GM23338 (cell line): Measurements from ENCODE around the gene IGF2BP1. TPM values are rescaled to one million over a fixed set of nuclear protein-coding genes. Genes with fewer than 3 reads are reported as not detected.
A peak's percentile ranks its signal among the peaks of the same experiment; 100 is the strongest.

Source experiments
- ATAC-seq: fragments of 200-7000 bp; cut with Tn5 transposase; 3 replicates; pipeline ENCODE4 v1.9.1; 2020
- DNase-seq: peaks from one replicate; pipeline ENCODE4 v3.0.0-alpha.2; 2015; ENCODE audit warnings: low spot score
- H2AFZ ChIP-seq: fragments of 200-600 bp; sonication (generic); 2 replicates; pipeline ENCODE4 v1.8.0; 2016; ENCODE audit warnings: antibody characterized with exemption, mild to moderate bottlenecking, moderate library complexity
- H3F3A ChIP-seq: fragments of 200-600 bp; sonication (generic); replicated peaks from 2 replicates; pipeline ENCODE4 v1.8.0; 2017; ENCODE audit warnings: antibody characterized with exemption, mixed run types, low read depth
- H3K27ac ChIP-seq: fragments of 200-600 bp; sonication (generic); 2 replicates; pipeline ENCODE4 v1.6.1; 2016; ENCODE audit warnings: low read depth
- H3K27me3 ChIP-seq: fragments of 200-600 bp; sonication (generic); 2 replicates; pipeline ENCODE4 v1.8.0; 2016; ENCODE audit warnings: mild to moderate bottlenecking, mixed run types, moderate library complexity; ENCODE audit not compliant: insufficient read depth
- H3K36me3 ChIP-seq: fragments of 200-600 bp; sonication (generic); 2 replicates; pipeline ENCODE4 v1.8.0; 2016; ENCODE audit warnings: mild to moderate bottlenecking; ENCODE audit not compliant: insufficient read depth
- H3K4me1 ChIP-seq: fragments of 200-600 bp; sonication (generic); 2 replicates; pipeline ENCODE4 v1.8.0; 2016; ENCODE audit warnings: mild to moderate bottlenecking, moderate library complexity; ENCODE audit not compliant: insufficient read depth
- H3K4me2 ChIP-seq: fragments of 200-600 bp; sonication (generic); 2 replicates; pipeline ENCODE4 v1.7.1; 2017; ENCODE audit warnings: mixed run types
- H3K4me3 ChIP-seq: fragments of 200-600 bp; sonication (generic); 2 replicates; pipeline ENCODE4 v1.6.1; 2016; ENCODE audit warnings: mixed run types
- H3K79me2 ChIP-seq: fragments of 200-600 bp; sonication (generic); replicated peaks from 2 replicates; pipeline ENCODE4 v1.8.0; 2017; ENCODE audit warnings: mild to moderate bottlenecking; ENCODE audit not compliant: insufficient read depth
- H3K9me2 ChIP-seq: fragments of 200-600 bp; sonication (generic); 2 replicates; pipeline ENCODE4 v1.8.0; 2017; ENCODE audit not compliant: insufficient read depth
- H4K20me1 ChIP-seq: fragments of 200-600 bp; sonication (generic); replicated peaks from 2 replicates; pipeline ENCODE4 v1.8.0; 2017; ENCODE audit warnings: mild to moderate bottlenecking; ENCODE audit not compliant: insufficient read depth
- H3K27ac Mint-ChIP-seq: 2 replicates; pipeline ENCODE4 v1.8.0; 2020; ENCODE audit warnings: inconsistent platforms, mild to moderate bottlenecking, moderate library complexity, mixed read lengths
- H3K27me3 Mint-ChIP-seq: 3 replicates; pipeline ENCODE4 v1.8.0; 2022; ENCODE audit warnings: low read depth, mild to moderate bottlenecking, moderate library complexity, mixed read lengths, inconsistent platforms; ENCODE audit not compliant: insufficient read depth, poor library complexity
- H3K36me3 Mint-ChIP-seq: 3 replicates; pipeline ENCODE4 v1.8.0; 2021; ENCODE audit warnings: low read depth, mild to moderate bottlenecking, inconsistent platforms, moderate library complexity, mixed read lengths
- H3K4me1 Mint-ChIP-seq: 3 replicates; pipeline ENCODE4 v1.8.0; 2020; ENCODE audit warnings: mild to moderate bottlenecking, inconsistent platforms, mixed read lengths
- H3K4me3 Mint-ChIP-seq: 3 replicates; pipeline ENCODE4 v1.8.0; 2021; ENCODE audit warnings: moderate library complexity, mild to moderate bottlenecking, inconsistent platforms, mixed read lengths
- H3K9me3 Mint-ChIP-seq: 3 replicates; pipeline ENCODE4 v1.8.0; 2020; ENCODE audit warnings: moderate library complexity, mild to moderate bottlenecking, inconsistent platforms, mixed read lengths
- ZNF462 ChIP-seq: fragments of 250-450 bp; sonication (Bioruptor Pico); IDR thresholded peaks from 2 replicates; pipeline ENCODE4 v1.5.0; 2020; ENCODE audit warnings: mild to moderate bottlenecking, moderate library complexity
- polyA plus RNA-seq: library from polyadenylated mRNA; unstranded; fragments of >200 nt; fragmentation: Nextera tagmentation; extraction: Ambion mirVana; gene quantifications from 2 replicates; pipeline ENCODE4 v1.2.1, GENCODE V29; 2016
- total RNA-seq: library from RNA; depleted of rRNA; stranded (reverse); fragments of >200 nt; shearing (Covaris generic); gene quantifications from 2 replicates; pipeline ENCODE4 v1.2.3, GENCODE V29; 2014

Gene IGF2BP1
- total and polyA plus RNA-seq, 2 experiments from 2014 or later = 68.6 to 249 TPM

GRCh38 chr17:49018748-49019147, 21.6 kb downstream of the IGF2BP1 start:
- H3K4me1 ChIP-seq = peaks cover 84% of the 10 kb centered on the region

More at GRCh38 chr17:49018748-49019147, 21.6 kb downstream of the IGF2BP1 start:
- H4K20me1 ChIP-seq = peaks cover 56% of the 10 kb centered on the region
- TF ChIP-seq ZNF462 = no peak
- H3K27ac Mint-ChIP-seq = no peak overlapping the region; the same call in 1 of the 2 replicates
- H3F3A ChIP-seq = peaks cover 52% of the 10 kb centered on the region
- peak overlapping the region; percentile 84 for H3K27ac ChIP-seq
- H3K4me2 ChIP-seq = peak overlapping the region; percentile 66
- no peak overlapping the region for H3K4me3 Mint-ChIP-seq
- no peak for ATAC-seq
- no peak for DNase-seq
- H3K9me2 ChIP-seq = peaks cover 3% of the 10 kb centered on the region; the same call in 1 of the 2 replicates
- peaks cover 16% of the 10 kb centered on the region; the same call in 1 of the 2 replicates for H3K36me3 ChIP-seq
- peaks cover 29% of the 10 kb centered on the region for H3K27me3 Mint-ChIP-seq
- no peak overlapping the region for H2AFZ ChIP-seq
- H3K27me3 ChIP-seq = no peaks in the 10 kb centered on the region
- H3K79me2 ChIP-seq = peaks cover 93% of the 10 kb centered on the region
- H3K9me3 Mint-ChIP-seq = no peaks in the 10 kb centered on the region; the same call in 2 of the 3 replicates
- H3K36me3 Mint-ChIP-seq = peaks cover 56% of the 10 kb centered on the region
- 0 out of 2 replicates have a peak overlapping the region, but pooled peaks have one; percentile 6 for H3K4me3 ChIP-seq
- peaks cover 83% of the 10 kb centered on the region for H3K4me1 Mint-ChIP-seq
